ENCODE results near the gene HSD17B11.
"Not testable (repeated sequence)": the region's sequence is repeated elsewhere in the genome, so short reads cannot be mapped to it uniquely, and the experiment has no call there.

Gene HSD17B11

DNA sequence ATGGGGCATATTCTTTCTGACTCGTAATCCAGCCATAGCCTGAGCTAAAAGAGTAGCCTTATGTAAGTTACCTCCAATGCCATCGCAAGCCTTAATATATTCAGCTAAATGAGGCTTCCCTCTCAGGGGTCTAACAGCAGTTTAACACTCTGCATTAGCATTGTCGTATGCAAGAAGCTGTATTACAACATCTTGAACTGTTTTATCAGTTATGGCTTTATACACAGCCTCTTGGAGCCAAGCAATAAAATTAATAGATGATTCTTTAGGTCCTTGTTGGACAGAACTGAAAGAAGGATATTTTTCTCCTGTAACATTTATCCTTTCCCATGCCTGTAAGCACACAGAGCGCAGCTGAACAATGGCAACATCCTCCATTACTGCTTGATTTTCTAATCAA lies 15.9 kb upstream of the HSD17B11 start:
- DNase-seq = not testable (repeated sequence)

DNA sequence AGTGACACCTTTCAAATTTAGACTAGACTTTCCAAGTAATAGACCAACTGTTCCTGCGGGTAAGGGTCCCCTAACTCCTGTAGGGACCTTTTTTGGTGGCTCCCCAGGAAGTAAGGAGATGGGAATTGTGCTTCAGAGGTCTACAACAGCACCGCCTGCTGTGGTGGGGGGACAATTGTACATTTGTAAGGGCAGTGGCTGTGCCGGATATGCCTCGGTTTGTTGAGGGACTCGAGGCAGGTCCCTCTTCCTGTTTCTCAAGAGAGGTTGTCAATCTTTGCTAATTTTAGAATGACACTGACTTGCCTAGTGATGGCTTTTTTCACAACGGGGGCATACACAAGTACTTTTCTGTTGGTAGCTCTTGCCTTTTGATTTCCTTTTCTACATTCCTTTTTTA lies 15.5 kb upstream of the HSD17B11 start:
- no peak for DNase-seq

DNA sequence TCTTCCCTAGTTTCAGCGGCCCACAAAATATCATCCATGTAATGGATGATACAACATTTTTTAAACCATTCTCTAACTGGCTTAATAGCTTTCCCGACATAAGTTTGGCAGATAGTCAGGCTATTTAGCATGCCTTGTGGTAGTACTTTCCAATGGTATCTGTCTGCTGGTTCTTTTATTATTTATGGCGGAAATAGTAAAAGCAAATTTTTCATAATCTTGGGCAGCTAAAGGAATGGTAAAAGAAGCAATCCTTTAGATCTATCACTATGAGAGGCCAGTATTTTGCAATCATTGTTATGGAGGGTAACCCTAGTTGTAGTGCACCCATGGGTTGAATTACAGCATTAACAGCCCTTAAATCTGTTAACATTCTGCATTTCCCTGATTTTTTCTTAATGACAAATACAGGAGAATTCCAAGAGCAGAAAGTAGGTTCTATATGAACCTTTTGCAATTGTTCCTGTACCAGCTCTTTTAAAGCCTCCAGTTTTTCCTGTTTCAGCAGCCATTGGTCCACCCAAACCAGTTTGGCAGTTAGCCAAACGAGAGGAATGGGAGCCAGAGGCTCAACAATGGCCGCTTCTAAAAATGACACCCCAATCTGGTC lies 14.3 kb upstream of the HSD17B11 start:
- DNase-seq = no peak

DNA sequence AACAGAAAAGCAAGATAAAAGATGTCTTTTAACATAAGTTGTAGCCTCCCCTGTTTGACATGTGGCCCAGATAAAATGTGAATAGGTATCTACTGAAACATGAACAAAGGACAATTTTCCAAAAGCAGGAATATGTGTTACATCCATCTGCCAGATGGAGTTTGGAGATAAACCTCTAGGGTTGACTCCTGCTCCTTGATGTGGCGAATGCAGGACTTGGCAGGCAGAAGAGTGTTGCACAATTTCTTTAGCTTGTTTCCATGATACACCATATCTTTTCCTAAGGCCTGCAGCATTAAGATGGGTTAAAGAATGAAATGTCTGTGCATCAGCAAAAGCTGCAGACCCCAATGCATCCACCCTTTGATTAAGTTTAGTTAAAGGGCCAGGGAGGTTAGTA lies 12.7 kb upstream of the HSD17B11 start:
- not testable (repeated sequence) for DNase-seq

DNA sequence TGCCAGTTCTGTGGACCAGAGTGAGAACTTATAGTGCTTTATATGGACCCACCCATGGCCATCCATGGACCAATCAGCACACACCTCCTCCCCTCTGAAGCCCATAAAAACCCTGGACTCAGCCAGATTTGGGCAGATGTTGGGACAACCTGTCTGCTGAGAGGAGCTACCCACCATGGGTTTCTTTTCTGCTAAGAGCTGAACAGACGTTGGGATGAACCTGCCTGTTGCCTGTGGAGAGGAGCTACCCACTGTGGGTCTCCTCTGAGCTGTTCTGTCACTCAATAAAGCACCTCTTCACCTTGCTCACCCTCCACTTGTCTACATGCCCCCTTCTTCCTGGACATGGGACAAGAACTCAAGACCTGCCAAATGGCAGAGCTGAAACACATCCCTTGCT lies 9.0 kb upstream of the HSD17B11 start:
- DNase-seq = no peak

DNA sequence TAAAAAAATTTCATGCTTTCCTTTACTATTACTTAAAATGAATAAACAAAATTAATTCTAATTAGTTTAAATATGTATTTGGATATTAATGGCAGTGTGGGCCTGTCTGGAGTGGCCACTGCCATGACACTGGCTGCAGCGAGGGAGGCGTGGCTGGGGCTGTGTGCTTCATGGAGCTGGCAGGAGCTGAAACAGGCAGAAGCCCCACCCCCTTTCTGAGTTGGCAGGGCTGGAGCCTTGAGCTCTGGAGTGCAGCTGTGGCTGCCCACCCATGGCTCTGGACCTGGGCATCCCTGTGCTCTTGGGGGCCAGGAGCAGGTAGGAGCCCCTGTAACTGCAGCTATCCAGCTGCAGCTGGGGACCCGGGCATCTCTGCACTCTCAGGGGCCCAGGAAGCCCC lies 8.2 kb upstream of the HSD17B11 start:
- DNase-seq = no peak

DNA sequence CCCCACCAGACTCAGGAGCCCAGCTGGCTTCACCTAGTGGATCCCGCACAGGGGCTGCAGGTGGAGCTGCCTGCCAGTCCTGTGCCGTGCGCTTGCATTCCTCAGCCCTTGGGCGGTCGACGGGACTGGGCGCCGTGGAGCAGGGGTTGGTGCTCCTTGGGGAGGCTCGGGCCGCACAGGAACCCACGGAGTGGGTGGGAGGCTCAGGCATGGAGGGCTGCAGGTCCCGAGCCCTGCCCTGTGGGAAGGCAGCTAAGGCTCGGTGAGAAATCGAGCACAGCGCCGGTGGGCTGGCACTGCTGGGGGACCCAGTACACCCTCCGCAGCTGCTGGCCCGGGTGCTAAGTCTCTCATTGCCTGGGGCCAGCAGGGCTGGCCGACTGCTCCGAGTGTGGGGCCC lies 4.9 kb upstream of the HSD17B11 start:
- DNase-seq = not testable (repeated sequence)

DNA sequence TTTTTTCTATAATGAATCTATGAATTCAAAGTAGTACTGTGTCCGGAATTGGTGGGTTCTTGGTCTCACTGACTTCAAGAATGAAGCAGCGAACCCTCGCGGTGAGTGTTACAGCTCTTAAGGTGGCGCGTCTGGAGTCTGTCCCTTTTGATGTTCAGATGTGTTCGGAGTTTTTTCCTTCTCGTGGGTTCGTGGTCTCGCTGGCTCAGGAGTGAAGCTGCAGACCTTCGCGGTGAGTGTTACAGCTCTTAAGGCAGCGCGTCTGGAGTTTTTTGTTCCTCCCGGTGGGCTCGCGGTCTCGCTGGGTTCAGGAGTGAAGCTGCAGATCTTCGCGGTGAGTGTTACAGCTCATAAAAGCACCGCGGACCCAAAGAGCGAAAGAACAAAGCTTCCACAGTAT lies 4.1 kb upstream of the HSD17B11 start:
- DNase-seq = not testable (repeated sequence)

DNA sequence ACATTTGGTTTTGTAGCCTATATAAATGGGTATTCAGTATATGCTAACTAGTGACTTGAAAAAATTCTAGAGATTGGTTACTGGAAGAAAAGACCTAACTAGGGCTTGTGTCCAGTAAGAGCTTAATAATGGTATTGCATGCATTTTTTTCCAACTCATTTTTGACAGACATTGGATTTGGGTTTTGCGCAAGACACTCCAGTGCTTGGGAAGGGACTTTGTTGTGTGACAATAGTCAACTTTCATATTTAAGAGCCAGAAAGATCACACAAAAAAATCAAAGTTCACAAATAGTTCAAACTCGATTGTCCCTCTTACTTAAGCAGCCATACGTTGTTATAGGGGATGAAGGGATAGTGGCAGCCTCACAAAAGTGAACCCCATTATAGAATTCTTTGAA lies 1.2 kb upstream of the HSD17B11 start:
- DNase-seq = no peak

DNA sequence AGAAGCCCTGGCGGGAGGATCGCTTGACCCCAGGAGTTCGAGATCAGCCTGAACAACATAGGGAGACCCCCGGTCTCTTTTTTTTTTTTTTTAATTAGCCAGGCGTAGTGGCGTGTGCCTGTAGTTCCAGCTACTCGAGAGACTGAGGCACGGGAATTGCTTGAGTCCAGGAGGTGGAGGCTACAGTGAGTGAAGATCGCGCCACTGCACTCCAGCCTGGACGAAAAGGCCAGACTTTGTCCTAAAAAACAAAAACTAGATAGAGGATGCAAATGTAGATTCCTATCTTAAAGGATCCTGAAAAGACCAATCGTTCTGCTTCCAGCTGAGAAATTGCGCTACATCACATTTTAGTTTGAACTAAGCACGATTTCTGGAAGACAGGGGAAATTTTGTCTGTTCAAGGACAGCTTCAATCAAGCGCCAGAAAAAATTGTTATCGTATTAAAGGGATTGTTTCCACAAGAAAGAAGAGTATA lies 627 bp upstream of the HSD17B11 start:
- DNase-seq = no peak

DNA sequence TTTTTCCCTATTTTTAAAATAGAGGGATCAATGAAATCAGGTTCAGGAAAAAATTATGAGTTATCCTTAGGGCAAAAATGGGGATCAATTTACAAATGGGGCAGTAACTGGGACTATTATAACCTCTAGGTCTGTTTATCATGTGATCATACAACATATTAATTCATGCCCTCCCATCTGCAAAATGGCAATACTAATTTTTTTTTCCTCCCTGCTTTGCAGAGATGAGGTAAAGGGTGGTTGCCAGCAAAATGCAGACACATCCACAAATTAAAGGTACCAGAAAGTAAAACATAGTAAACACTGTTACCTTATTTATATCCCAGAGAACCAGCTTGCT lies 467 bp downstream of the HSD17B11 start:
- no peak for DNase-seq

DNA sequence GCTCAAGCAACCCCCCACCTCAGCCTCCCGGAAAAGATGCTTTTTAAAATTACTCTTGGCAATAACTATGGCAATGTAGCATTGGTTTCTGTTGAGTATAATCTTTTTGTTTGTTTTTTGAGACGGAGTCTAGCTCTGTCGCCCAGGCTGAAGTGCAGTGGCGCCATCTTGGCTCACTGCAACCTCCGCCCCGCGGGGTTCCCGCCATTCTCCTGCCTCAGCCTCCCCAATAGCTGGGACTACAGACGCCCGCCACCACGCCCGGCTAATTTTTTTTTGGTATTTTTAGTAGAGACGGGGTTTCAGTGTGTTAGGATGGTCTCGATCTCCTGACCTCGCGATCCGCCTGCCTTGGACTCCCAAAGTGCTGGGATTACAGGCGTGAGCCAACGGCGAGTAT lies 933 bp downstream of the HSD17B11 start:
- not testable (repeated sequence) for DNase-seq

DNA sequence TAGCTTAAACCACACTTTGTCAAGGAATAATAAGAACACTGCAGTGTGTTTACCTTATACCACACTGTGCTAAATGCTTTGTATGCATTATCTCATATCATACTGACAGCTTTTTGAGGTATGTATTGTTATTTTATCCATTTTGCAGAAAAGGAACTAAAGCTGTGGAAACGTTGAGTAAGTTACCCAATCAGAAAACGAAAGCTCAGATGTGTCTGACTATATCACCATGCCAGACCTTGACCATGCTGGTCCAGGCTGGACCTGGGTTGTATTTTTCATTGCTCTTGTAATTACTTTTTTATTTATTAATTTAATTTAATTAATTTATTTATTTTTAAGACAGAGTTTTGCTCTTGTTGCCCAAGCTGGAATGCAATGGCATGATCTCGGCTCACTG lies 2.1 kb downstream of the HSD17B11 start:
- DNase-seq = no peak

DNA sequence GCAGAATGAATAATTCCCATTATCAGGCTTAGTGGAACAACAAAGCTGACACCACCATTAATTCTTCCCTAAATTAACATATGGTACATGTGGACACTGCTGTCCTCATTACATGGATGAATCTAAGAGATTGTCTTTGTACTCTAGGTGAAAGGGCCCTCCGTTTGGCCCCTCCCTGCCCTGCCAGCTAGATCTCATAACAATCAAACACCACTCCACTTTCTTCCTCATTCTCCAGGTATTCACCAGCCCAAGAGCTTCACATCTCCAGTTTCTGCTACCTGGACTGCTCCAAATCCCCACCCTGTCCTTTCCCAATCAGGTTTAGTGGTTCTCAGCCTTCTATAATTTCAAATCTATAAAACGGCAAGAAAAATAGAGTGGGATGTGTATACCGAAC lies 3.8 kb downstream of the HSD17B11 start:
- DNase-seq = no peak

DNA sequence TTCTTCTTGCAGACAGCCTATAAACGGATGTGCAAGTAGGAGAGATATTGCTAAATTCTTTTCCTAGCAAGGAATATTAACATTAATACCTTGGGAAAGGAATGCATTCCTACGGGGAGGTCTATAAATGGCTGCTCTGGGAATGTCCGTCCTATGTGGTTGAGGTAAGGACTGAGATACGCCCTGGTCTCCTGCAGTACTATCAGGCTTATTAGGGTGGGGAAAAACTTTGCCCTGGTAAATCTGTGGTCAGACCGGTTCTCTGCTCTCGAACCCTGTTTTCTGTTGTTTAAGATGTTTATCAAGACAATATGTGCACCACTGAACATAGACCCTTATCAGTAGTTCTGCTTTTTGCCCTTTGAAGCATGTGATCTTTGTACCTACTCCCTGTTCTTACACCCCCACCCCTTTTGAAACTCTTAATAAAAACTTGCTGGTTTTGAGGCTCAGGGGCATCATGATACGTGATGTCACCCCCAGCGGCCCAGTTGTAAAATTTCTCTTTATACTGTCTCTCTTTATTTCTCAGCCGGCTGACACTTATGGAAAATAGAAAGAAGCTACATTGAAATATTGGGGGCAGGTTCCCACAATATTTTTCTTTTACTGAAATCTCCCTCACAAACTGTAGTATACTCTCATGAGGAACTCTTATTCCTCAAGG lies 6.4 kb downstream of the HSD17B11 start:
- not testable (repeated sequence) for DNase-seq

DNA sequence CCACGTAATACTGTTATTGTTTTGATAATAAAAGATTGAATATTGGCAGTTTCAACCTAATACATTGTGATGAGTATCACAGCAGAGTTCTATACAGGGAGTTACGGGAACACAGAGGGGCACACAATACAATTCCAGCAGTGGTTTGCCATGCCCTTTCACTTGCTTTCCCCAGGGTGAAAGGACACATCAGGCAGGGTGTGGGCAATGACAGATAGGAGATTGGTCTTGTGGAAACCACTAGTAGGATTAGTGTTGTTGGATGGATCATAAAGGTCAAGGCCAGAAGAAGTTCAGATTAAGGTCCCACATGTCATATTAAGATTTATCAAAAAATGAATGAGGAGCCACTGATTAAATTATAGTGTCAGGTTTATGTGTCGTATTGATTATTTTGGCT lies 8.1 kb downstream of the HSD17B11 start:
- no peak for DNase-seq

DNA sequence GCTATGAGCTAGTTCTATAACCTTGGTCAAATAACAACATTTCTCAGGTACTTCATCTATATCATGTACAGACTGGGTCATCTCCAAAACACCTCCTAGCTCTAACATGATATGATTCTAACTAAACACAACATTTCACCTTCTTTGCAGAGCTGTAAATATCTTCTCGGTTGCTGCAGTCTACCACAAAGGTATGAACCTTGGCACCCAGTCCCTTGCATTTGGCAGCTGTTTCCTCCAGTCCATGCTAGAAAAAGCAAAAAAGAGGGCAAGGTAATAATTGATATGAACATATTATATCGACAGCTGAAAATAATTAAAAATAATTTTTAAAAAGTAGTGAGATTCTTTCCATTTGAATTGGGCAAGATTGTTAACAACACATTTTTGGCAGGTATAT lies 8.9 kb downstream of the HSD17B11 start:
- DNase-seq = no peak

DNA sequence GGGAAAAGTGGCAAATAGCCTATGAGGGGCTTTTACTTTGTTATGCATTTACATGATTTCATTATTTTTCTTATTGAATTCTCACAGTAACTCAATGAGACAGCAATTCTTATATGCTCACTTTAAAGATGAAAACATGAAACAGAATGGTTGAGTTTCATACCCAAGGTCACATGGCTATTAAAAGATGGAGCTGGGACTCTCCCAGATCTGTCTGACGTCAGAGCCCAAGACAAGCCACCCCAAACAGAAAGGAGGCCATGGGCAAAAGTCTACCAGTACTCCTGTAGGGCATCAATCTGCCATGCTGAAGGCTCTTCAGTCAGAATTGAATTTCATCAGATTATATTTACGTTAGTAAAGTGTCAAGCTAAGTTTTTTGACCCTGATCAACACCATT lies 13.2 kb downstream of the HSD17B11 start:
- no peak for DNase-seq

DNA sequence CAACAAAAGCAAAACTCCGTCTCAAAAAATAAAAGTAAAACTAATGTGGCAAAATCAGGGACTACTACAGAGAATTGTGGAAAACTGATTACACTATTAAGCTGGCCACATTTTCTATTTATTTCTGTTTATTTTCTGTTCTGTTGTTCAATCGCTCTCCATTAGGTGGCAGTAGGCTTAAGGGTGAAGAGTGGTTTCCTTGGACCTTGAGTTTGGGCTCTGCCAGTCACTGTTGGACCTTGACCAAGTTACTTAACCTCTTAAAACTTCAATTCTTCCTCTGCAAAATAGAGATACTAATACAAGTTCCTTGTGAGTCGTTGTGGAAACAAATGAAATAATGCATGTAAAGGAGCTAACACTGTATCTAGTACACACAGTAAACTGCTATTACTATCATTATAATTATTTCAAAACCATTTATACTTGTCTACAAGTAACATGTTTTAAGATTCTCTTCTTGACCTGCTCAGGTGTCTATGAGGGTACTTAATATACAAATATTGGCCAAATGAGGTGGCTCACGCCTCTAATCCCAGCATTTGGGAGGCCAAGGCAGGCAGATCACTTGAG lies 15.2 kb downstream of the HSD17B11 start:
- DNase-seq = no peak

DNA sequence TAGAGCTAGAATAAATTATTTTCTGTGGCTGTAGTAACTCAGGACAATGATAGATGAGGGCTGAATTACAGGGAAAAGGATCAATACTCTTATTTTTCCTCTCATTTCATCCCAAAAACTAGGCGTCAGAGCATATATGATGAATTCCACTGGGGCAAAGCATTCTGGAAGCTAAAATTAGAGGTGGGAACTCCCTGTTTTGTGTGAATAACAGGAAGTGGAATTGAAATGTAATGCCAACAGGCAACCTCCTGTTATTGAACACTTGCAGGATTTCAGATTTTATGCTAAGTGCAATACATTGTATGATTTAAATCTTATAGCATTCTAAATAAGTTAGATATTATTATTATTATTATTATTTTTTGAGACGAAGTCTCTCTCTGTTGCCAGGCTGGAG lies 20.9 kb downstream of the HSD17B11 start:
- DNase-seq = no peak

DNA sequence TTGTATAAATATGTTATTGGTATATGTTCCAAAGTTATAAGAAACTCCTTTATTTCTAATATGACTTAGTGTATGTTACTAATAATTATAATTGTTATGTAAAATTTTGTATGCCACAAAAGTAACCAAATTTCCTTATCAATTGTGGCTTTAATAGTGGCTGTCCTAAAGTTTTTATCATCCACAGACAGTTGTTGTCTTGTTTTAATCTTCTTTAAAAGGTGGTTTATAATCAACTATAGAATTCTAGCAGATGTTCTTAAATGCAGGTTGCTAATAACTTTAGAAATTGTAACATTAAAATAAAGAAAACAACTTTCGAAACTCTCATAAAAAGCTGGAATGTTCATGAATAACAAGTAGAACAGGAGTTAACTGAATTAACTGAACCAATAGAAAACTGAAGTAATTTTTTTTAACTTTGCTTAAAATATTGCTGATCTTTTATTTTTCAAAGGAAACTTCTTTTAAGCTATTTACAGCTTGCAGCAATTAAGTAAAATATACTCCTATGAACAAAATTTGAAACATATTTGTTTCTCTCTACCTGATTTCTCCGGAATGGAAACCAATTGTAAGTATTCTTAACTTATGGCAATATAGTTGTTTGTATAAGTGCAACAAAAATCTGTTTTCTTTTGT lies 24.3 kb downstream of the HSD17B11 start:
- DNase-seq = no peak

DNA sequence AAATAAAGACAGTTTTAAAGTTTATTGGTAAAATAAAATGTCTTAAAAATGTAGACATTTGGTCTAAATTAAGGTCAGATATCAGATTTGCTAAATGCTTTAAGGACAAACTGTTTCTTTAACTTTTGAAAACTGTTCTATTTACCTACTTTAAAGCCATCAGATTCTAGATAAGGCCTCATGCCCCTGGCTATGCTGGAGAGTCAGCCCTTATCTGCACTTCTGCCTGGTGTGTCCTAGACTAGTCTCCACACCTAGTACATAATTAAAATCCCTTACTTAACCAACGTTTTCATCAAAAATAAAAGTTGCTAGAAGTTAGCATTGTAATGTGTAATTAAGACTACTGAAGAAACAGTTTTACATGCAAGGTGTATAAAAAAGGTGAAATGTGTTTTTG lies 25.6 kb downstream of the HSD17B11 start:
- DNase-seq = no peak

DNA sequence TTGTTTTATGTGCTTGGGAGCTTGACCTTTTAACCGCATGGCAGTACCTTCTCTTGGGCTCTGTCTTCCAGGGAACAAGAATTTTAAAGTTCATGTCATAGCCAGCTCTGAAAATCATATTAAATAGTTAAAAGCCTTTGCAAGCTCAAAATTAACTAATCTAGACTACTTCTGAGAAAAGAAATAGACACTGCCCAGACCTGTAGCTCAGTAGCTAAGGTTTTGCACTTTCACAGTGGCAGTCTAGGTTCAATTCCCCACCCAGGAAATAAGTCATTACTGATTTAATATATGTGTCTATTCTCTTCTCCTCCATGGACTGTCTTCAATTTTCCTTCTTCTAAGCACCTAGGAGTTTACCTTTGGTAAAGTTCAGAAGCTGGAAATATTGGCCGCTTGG lies 27.4 kb downstream of the HSD17B11 start:
- no peak for DNase-seq

Measured in right kidney (tissue), 1 donor.